ENCODE results near the gene BLZF1.

DNA sequence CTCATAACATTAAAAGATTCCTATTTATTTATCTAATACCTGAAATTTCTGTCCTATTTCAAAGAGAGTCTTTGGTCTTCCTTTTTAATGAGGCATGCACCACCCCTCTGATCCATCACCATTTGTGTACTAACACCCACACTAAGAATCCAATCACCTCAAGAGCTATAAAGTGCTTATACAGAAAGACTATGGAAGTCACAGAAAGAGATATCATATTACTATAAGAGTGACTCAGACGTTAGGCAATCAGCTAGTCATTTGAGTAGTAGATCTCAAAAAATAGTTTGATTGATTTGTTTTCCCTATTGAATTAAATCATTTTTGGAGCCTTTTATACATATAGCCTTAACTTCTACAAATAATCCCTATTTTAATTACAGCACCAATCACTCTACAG, 46.5 kb upstream of the BLZF1 start:
- TF ChIP-seq POLR2AphosphoS5 (IDR thresholded peaks at IDR 0.05), result no peak
- TF ChIP-seq, protein P1, sequence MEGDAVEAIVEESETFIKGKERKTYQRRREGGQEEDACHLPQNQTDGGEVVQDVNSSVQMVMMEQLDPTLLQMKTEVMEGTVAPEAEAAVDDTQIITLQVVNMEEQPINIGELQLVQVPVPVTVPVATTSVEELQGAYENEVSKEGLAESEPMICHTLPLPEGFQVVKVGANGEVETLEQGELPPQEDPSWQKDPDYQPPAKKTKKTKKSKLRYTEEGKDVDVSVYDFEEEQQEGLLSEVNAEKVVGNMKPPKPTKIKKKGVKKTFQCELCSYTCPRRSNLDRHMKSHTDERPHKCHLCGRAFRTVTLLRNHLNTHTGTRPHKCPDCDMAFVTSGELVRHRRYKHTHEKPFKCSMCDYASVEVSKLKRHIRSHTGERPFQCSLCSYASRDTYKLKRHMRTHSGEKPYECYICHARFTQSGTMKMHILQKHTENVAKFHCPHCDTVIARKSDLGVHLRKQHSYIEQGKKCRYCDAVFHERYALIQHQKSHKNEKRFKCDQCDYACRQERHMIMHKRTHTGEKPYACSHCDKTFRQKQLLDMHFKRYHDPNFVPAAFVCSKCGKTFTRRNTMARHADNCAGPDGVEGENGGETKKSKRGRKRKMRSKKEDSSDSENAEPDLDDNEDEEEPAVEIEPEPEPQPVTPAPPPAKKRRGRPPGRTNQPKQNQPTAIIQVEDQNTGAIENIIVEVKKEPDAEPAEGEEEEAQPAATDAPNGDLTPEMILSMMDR (IDR thresholded peaks at IDR 0.05; ENCODE audit: poor library complexity, severe bottlenecking), result no peak
- no peak for TF ChIP-seq EZH2 (IDR thresholded peaks at IDR 0.05; ENCODE audit: borderline replicate concordance, insufficient read depth, low read length, poor library complexity, severe bottlenecking)
- no peak for TF ChIP-seq RAD21 (conservative IDR thresholded peaks at IDR 0.05)
- TF ChIP-seq EP300 (conservative IDR thresholded peaks at IDR 0.05; ENCODE audit: poor library complexity, severe bottlenecking), result no peak

Data from neural cell (in vitro differentiated cells).